Measurements from ENCODE around the gene RBPMS2. TPM values are rescaled to one million over a fixed set of nuclear protein-coding genes. Genes with fewer than 3 reads are reported as not detected.
A peak's percentile ranks its signal among the peaks of the same experiment; 100 is the strongest.
"Not testable (repeated sequence)": the region's sequence is repeated elsewhere in the genome, so short reads cannot be mapped to it uniquely, and the experiment has no call there.

RBPMS2 gene
- polyA plus RNA-seq, result 10 to 100 TPM in 2 of 3 donors, 1 to 10 TPM in 1; 2.6 to 22.8 (median 16.2) TPM

DNA sequence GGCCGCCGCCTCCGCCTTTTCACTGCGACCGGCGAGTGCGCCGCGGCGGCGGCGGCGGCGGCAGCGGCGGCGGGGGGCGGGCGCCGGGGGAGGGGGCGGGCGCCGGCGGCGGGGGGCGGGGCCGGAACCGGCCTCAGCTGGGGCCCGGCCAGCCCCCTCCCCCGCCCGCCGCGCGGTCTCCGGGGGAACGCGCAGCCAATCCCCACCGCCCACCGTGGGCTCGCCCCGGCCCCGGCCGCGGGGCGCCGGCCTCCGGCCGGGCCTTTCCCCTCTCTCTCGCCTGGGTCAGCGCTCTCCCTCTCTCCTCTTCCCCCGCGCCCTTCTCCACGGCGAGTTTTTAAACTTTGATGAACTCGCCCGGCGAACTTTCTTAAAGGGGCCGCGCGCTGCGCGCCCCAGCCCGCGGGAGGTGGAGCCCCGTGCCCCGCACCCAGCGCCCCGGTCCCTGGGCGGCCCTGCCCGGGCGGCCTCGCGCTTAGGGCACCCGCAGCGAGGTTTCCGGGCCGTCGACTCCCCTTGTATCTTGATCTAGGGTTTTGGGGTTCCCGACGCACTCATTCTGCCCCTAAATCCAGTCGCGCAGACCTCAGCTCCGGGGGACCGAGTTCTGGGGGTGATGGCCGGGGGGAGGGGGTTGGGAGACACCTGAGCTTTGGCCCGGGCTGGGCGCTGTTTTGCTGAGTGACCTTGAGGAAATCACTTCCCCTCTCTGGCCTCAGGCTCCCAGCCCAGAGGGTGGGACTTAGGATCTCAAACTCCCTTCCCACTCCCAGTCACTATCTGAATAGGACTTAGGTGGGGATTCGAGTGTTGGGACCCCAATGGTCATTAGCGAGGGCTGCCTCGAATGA lies at the start of gene RBPMS2:
Gene RBPMS2 (minus strand): TSS at position 39 of the 851 bp plus-strand sequence. CDS start 270 bp downstream, outside the sequence.
- 1 to 2% (median 1%) methylated on average over 35 to 71 of the region's 90 CpGs for WGBS, 3 donors

DNA sequence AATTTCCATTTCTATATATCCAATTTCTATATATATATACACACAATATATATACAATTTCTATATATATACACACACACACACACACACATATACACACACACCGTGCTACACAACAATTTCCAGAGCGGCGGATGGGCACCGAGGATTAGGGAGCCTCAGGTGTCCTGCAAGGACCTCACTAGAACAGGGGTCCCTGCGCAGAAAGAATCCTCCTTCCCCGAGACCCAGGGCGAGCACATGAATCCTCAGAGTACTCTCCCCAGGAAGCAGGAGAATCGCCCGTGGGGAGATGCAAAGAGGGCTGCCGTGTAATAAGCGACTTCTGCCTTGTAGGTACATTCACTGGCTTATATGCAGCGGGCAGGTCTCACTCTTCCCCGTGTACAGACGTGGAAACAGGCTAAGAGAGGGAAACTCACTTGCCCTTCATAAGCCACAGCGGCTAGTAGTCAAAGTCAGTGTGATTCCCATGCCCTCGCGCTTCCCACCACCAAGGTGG lies 49.6 kb upstream of the RBPMS2 start:
- 1 to 2% (median 2%) methylated on average over 17 of the region's 17 CpGs for WGBS, 3 donors
- H3K27ac ChIP-seq (ENCODE audit: low read depth, low read length), result no peak overlapping the region

More for the DNA sequence above, at the start of gene RBPMS2:
- H3K27ac ChIP-seq (ENCODE audit: low read depth, low read length), result peak within 1 kb of the TSS; percentile 20

DNA sequence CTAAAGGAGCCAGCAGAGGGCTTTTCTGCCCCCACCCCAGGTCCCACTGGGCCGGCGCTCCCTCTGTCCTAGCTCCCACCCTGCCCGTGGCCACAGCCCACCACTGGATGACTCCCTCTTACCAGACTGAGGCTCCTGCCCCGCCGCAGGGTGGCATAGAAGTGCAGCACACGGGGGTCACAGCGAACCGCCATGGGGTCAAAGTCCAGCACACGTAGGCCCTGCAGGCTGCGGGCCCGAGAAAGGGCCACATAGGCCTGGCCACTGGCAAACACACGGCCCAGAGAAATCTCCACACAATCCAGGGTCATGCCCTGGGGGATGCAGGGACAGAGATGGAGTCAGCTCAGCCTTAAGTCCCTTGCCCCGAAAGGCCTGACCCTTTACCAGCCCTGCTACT lies 41.1 kb upstream of the RBPMS2 start:
- no peak overlapping the region for H3K27ac ChIP-seq (ENCODE audit: low read depth, low read length)
- 75 to 93% (median 88%) methylated on average over 13 of the region's 13 CpGs for WGBS, 3 donors

DNA sequence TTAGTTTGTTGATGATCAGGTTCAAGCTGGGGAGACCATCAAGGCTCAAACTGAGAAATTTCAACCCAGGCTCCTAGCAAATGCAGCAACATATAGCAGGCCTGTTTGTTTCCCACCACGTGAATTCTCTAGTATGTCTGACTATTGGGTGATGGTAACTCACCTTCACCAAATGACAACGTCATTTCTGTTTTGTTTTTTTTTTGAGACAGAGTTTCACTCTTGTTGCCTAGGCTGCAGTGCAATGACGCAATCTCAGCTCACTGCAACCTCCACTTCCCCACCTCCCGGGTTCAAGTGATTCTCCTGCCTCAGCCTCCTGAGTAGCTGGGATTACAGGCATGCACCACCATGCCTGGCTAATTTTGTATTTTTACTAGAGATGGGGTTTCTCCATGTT lies 39.6 kb upstream of the RBPMS2 start:
- 71 to 84% (median 74%) methylated on average over 4 of the region's 4 CpGs for WGBS, 3 donors
- H3K27ac ChIP-seq (ENCODE audit: low read depth, low read length), result not testable (repeated sequence)

DNA sequence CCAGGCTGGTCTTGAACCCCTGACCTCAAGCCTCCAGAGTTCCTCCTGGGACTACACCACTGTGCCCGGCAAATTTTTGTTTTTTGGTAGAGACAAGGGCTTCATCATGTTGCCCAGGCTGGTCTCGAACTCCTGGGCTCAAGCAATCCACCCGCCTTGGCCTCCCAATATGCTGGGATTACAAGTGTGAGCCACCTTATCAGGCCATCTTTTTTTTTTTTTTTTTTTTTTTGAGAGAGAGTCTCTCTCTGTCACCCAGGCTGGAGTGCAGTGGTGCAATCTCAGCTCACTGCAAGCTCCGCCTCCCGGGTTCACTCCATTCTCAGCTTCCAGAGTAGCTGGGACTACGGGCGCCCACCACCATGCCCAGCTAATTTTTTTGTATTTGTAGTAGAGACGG lies 38.9 kb upstream of the RBPMS2 start:
- WGBS, 3 donors, result 90 to 97% (median 95%) methylated on average over 8 of the region's 8 CpGs
- H3K27ac ChIP-seq (ENCODE audit: low read depth, low read length), result not testable (repeated sequence)

DNA sequence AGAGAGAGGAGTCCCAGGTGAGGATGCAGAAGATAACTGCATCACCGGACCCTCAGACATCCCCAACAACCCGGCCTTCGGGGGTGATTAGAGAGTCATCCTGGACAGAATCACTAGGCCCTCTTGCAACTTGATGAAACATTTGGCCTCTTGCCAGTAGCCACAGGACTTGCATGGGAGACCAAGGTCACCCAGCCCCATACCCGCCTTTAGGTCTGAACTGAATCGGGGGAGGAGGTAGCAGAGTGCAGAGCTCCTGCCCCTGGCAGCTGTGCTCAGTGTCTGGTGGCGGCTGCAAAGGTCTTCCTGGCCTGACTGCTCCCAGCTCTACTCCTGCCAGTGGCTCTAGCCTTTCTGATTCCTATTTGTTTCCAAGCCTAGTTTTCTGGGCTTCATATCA lies 37.7 kb upstream of the RBPMS2 start:
- no peak overlapping the region for H3K27ac ChIP-seq (ENCODE audit: low read depth, low read length)
- WGBS, 3 donors, result 45 to 64% (median 61%) methylated on average over 6 of the region's 6 CpGs

DNA sequence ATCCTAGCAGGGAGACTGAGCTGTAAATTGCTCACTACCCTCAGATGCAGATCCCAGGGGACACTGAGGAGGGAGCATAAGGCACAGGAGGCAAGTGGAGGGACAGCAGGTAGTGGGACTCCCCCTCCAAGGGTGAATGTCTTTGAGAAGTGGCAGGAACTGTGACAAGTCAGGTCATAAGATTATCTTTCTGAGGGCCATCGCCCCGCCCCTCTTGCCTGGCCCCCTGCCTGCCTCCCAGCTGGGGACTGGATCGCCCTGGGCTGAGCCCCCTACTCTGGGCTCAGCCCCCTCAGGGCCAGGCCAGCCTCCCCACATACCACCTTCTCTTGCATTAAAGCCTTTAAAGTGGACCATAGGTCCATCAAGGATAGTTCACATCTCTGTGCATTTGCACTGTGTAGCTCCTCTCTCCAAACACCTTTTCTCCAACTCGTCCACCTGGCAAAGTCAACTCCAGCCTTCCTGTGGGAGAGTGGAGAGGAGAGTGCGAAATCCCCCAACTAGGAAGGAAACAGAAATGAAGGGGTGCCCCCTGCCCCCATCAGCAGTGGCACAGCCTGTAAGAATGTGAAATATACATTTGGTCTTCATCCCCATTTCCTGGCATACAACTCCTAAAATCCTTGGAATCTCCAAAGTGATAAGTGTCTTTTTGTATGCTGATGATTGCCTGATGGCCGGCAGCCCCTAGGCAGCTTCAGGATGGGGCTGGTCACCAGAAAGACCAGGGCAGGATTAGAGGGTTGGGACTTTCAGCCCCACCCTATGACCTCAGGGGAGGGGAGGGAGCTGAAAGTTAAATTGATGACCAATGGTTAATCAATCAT lies 35.3 kb upstream of the RBPMS2 start:
- WGBS, 3 donors, result 81 to 83% (median 81%) methylated on average over 5 to 6 of the region's 6 CpGs
- H3K27ac ChIP-seq (ENCODE audit: low read depth, low read length), result no peak overlapping the region

DNA sequence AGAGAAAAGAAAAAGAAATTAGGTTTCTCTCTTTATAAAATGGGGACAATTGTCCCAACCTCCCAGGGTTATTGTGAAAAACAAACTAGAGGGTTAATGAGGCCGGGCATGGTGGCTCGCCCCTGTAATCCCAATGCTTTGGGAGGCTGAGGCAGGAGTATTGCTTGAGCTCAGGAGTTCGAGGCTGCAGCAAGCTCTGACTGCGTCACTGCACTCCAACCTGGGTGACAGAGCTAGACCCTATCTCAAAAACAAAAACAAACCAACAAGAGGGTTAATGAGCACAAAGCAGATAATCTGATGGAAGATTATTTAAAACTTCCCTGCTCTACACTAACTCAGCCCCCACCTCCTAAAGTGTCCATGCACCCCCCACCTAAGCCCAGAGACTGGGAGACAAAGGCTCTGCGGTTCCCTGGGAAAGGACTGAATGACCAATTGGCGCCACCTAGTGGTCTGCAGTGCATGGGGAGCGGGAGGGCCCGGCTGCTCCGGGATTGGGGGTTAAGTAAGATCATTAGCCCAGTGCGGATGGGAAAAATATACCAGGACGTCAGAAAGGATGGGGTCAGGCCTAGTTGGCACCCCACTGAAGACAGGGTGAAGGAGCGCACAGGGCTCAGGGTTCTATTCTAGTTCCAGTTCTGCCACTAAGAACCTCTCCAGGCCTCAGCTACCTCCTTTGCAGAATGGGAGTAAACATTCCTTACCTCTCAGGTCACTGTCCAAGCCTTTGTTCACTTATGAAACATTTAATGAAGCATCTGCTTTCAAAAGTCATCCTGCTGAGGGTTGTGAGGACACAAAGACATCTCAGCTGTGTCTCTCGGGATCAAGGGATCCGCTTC lies 34.5 kb upstream of the RBPMS2 start:
- no peak overlapping the region for H3K27ac ChIP-seq (ENCODE audit: low read depth, low read length)
- 32 to 33% (median 33%) methylated on average over 14 of the region's 14 CpGs for WGBS, 3 donors

DNA sequence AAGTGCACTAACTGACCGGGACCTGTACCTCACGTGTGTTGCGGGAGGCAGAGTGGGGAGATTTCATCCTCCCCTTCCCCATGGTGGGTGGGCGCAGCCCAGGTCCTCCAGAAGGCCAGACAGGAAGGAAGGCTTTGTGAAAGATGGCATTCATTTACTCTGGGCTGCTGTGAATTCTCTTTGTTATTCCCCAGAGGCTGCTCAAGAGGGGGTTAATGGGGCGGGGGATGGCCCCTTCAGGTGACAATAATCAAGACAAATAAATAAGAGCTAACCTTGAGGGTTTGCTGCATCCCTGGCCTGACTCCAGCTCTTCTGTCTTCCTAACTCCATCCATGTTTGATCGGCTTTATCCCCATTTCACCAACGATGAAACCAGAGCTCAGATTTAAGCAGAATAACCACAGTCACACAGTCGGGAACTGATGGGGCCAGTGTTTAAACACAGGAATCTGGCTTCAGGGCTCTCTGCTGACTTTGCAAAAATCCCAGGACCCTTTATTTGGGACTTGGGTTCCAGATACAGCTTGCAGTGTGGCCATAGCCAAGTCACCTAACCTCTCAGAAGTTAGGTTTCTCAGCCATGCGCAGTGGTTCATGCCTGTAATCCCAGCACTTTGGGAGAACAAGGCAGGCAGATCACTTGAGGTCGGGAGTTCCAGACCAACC lies 33.5 kb upstream of the RBPMS2 start:
- H3K27ac ChIP-seq (ENCODE audit: low read depth, low read length), result no peak overlapping the region
- WGBS, 3 donors, result 64 to 73% (median 70%) methylated on average over 10 of the region's 10 CpGs

DNA sequence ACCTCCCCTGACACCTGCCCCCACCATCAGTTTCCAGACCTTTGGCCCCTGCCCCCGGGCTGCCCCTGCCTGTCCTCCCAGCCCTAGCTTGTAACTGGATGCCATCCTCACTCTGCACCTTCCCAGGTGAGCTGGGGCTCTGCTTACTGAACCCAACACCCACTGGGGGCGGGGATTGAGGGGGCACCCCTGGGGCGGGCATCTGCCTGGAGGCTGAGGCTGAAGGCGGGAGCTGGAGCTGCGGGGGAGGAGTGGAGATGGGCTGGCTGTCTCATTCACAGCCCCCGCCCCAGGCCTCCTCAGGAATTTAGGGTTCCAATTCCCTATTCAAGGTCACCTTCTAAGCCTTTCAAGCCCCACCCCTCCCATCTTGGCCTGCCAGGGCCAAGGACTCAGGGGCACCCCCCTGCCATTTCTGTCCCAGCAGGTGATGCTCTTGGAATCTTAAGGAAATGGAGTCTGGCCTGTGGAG lies 32.4 kb upstream of the RBPMS2 start:
- no peak overlapping the region for H3K27ac ChIP-seq (ENCODE audit: low read depth, low read length)
- WGBS, 3 donors, result 60 to 78% (median 71%) methylated on average over 6 of the region's 6 CpGs

DNA sequence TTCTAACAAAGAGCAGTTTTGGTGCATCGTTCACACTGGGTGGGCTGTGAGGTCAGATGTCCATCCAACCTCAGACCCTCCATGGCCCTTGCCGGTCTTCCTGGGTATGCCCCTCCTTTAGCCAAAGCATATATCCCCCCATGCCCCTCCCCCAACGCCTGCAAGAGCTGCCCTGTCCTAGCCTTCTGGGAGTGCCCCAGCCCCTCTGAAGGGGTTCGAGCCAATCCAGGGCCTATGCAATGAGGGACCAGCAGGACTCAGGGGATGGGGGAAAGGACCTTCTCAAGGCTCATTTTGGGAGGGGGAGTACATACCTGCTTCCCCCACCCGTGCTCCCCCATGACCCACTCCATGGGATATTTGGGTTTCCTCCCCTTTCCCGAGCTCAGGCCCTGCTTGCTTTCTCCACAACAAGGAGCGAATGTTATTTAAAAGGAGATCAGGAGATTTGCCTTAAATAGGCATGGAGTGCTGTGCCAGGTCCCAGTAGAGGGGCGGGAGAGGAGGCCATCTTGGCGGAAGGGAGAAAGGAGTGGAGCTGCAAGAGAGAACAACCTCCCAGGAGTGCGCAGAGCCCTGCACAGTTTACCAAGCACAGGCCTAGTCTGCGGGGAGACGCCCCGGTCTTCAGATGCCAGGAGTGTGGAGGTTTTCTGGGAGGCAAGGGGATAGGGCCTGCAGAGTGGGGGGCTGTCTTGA lies 31.8 kb upstream of the RBPMS2 start:
- H3K27ac ChIP-seq (ENCODE audit: low read depth, low read length), result no peak overlapping the region
- WGBS, 3 donors, result 69 to 75% (median 72%) methylated on average over 13 of the region's 13 CpGs

DNA sequence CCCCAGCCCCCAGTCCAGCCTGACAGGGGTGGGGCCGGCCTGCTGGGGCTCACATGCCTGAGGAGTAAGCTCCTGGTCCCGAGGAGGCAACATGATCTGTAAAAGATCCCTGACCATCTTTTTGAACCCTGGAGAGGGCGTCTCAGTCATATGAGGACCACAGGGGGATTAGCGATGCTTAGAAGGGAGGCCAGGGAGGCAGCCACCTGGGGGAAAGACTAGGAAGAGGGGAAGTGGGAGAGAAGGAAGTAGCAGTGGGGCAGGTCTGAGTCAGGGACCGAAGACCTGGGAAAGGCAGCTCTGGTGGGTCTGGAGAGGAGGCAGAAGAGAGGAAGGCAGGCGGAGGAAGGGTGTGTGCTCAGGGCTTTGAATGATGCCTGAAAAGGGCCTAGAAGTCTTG lies 31.1 kb upstream of the RBPMS2 start:
- H3K27ac ChIP-seq (ENCODE audit: low read depth, low read length), result no peak overlapping the region
- 75 to 81% (median 78%) methylated on average over 6 of the region's 6 CpGs for WGBS, 3 donors

DNA sequence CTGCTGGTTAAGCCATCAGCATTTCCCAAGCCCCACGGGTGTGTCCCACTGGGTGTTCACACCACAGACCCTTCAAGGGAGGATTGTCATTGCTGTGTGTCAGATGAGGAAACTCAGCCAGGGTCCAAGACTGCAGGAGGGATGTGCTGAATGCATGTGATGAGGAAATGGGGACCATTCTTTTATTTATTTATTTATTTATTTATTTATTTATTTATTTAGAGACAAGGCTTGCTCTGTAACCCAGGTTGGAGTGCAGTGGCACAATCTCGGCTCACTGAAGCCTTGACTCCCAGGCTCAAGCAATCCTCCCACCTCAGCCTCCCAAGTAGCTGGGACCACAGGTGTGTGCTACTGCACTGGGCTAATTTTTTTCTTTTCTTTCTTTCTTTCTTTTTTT lies 29.2 kb upstream of the RBPMS2 start:
- WGBS, 3 donors, result 38 to 64% (median 40%) methylated on average over 2 of the region's 2 CpGs
- H3K27ac ChIP-seq (ENCODE audit: low read depth, low read length), result no peak overlapping the region

DNA sequence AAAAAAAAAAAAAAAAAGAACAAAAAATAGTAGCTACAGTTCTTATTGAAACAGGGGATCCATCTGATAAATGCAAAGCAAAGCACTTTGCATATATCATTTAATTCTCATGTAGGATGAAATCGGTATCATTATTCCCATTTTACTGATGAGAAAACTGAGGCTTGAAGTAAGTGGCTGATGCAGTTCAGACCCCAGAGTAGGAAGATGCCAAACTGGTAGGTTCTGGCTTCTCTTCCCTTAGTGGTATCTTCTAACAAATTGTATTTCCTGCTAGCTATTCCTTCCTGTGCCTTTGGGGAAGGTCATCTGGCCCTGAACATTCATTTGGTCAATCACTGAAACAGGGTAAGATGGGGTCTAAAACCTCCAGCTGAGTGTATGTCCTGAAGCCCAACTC lies 28.1 kb upstream of the RBPMS2 start:
- H3K27ac ChIP-seq (ENCODE audit: low read depth, low read length), result no peak overlapping the region
- 95 to 100% (median 96%) methylated on average over 1 of the region's 1 CpG for WGBS, 3 donors

DNA sequence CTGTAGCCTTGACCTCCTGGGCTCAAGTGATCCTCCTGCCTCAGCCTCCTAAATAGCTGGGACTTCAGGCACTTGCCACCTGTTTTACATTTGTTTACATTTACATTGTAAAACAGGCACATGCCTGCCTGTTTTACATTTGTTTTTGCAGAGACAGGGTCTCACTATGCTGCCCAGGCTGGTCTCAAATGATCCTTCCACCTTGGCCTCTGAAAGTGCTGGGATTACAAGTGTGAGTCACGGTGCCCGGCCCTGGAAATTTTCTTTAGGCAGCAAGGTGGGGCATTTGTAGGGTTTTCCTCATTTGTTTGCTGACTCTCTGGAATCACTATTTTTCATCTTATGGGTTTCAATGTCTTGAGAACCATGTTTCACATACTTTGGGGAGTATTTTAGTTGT lies 25.1 kb upstream of the RBPMS2 start:
- WGBS, 3 donors, result 96 to 97% (median 96%) methylated on average over 2 of the region's 2 CpGs
- H3K27ac ChIP-seq (ENCODE audit: low read depth, low read length), result no peak overlapping the region

DNA sequence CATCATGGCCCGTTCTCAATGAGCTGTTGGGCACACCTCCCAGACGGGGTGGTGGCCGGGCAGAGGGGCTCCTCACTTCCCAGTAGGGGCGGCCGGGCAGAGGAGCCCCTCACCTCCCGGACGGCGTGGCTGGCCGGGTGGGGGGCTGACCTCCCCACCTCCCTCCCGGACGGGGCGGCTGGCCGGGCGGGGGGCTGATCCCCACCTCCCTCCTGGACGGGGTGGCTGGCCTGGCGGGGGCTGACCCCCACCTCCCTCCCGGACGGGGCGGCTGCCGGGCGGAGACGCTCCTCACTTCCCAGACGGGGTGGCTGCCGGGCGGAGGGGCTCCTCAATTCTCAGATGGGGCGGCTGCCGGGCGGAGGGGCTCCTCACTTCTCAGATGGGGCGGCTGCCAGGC lies 23.5 kb upstream of the RBPMS2 start:
- not testable (repeated sequence) for H3K27ac ChIP-seq (ENCODE audit: low read depth, low read length)
- WGBS, 3 donors, result 90 to 95% (median 95%) methylated on average over 9 to 28 of the region's 29 CpGs

DNA sequence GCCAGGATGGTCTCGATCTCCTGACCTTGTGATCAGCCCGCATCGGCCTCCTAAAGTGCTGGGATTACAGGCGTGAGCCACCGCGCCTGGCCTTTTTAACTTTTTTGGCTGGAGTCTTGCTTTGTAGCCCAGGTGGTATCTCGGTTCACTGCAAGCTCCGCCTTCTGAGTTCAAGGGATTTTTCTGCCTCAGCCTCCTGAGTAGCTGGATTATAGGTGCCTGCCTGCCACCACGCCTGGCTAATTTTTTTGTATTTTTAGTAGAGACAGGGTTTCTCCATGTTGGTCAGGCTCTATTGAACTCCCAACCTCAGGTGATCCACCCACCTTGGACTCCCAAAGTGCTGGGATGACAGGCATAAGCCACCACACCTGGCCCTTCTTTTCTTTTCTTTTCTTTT lies 20.5 kb upstream of the RBPMS2 start:
- H3K27ac ChIP-seq (ENCODE audit: low read depth, low read length), result not testable (repeated sequence)
- 90 to 94% (median 92%) methylated on average over 9 of the region's 9 CpGs for WGBS, 3 donors

Measured in adipose tissue (tissue), 3 donors.